CD4-positive, alpha-beta memory T cell (primary cell): ENCODE results near the gene GSTO2. TPM values are rescaled to one million over a fixed set of nuclear protein-coding genes. Genes with fewer than 3 reads are reported as not detected.

Source experiments
- CTCF ChIA-PET: fragments of 350-600 bp; sonication (Branson Sonifier 250); formaldehyde crosslinking; loops from one replicate; lab custom pipeline; 2021; ENCODE audit warnings: inconsistent platforms; ENCODE audit not compliant: partially characterized antibody; lab: Charles Lee
- POLR2A ChIA-PET: fragments of 350-600 bp; sonication (Branson Sonifier 250); formaldehyde crosslinking; loops from one replicate; lab custom pipeline; 2021; ENCODE audit not compliant: partially characterized antibody; lab: Charles Lee
- DNase-seq, 5 donors: peaks; one replicate each; pipeline versions ENCODE4 v3.0.0 to v3.0.0-alpha.2; 2020 to 2022; ENCODE audit warnings: mixed read lengths in 1 of 5
- H3K27ac ChIP-seq: one replicate; pipeline ENCODE4 v1.7.0; 2013; ENCODE audit warnings: low read depth, low read length
- H3K27me3 ChIP-seq: 2 replicates; pipeline ENCODE4 v1.7.0; 2013; ENCODE audit warnings: mild to moderate bottlenecking, low read length, moderate library complexity; ENCODE audit not compliant: insufficient read depth
- H3K36me3 ChIP-seq: 2 replicates; pipeline ENCODE4 v1.7.0; 2013; ENCODE audit warnings: mild to moderate bottlenecking, low read length, moderate library complexity; ENCODE audit not compliant: insufficient read depth
- H3K4me1 ChIP-seq: 2 replicates; pipeline ENCODE4 v1.7.0; 2013; ENCODE audit warnings: mild to moderate bottlenecking, low read length, moderate library complexity; ENCODE audit not compliant: insufficient read depth
- H3K4me3 ChIP-seq, 2 donors: one replicate each; pipeline ENCODE4 v1.7.0; 2013; ENCODE audit warnings: low read length in 2 of 2, mild to moderate bottlenecking in 1 of 2
- H3K9me3 ChIP-seq, 2 donors: one replicate each; pipeline ENCODE4 v1.7.0; 2013; ENCODE audit warnings: low read length in 2 of 2, control low read depth in 1 of 2; ENCODE audit not compliant: control insufficient read depth in 1 of 2
- H3K27ac Mint-ChIP-seq, 7 donors: one replicate each; pipeline ENCODE4 v1.8.0; 2020 to 2021; ENCODE audit warnings: mixed read lengths in 7 of 7, mild to moderate bottlenecking in 6 of 7, inconsistent platforms in 3 of 7, moderate library complexity in 3 of 7
- H3K27me3 Mint-ChIP-seq, 2 donors: one replicate each; pipeline ENCODE4 v1.8.0; 2020 to 2021; ENCODE audit warnings: mixed read lengths in 2 of 2
- H3K36me3 Mint-ChIP-seq, 2 donors: one replicate each; pipeline ENCODE4 v1.8.0; 2020 to 2021; ENCODE audit warnings: mixed read lengths in 2 of 2, inconsistent platforms in 1 of 2, mild to moderate bottlenecking in 1 of 2
- H3K4me1 Mint-ChIP-seq, 4 donors: one replicate each; pipeline ENCODE4 v1.8.0; 2020 to 2021; ENCODE audit warnings: mixed read lengths in 4 of 4, mild to moderate bottlenecking in 1 of 4
- H3K4me3 Mint-ChIP-seq, 8 donors: one replicate each; pipeline ENCODE4 v1.8.0; 2020 to 2021; ENCODE audit warnings: mixed read lengths in 8 of 8, mild to moderate bottlenecking in 7 of 8, moderate library complexity in 6 of 8, inconsistent platforms in 3 of 8
- H3K9me3 Mint-ChIP-seq, 8 donors: one replicate each; pipeline ENCODE4 v1.8.0; 2020 to 2021; ENCODE audit warnings: mixed read lengths in 8 of 8, mild to moderate bottlenecking in 5 of 8, inconsistent platforms in 3 of 8, moderate library complexity in 1 of 8
- intact Hi-C: fragments of 100-400 bp; cut with micrococcal nuclease; formaldehyde crosslinking; loops from one replicate; pipeline ENCODE4 v1.15.1; 2023
- polyA plus RNA-seq, 2 donors: library from polyadenylated mRNA; unstranded; fragments of 300-500 nt; fragmentation: Illumina TruSeq; gene quantifications; one replicate each; pipeline ENCODE4 v1.2.3, GENCODE V29; 2021
- total RNA-seq, 2 experiments: library from RNA; stranded (reverse); gene quantifications; one replicate each; pipeline ENCODE4 v1.2.3, GENCODE V29; 2021

The GSTO2 gene
- total and polyA plus RNA-seq, 4 experiments from 2014 or later: 0.94 to 2.3 (median 1.4) TPM

GRCh38 chr10:104334965-104335650 lies 66.1 kb downstream of the GSTO2 start:
- no peaks in the 10 kb centered on the region for H3K36me3 ChIP-seq
- ChIA-PET POLR2A (interaction anchor here (1.5 to 6.4 kb wide), 3 partner anchors 10 to 65 kb away, joined by 3 to 179 read pairs (median 126); no protein-coding TSS in a partner anchor), CTCF (interaction anchor here (1.0 to 7.1 kb wide), 9 partner anchors 13 to 61 kb away, joined by 4 to 100 read pairs (median 9); partner anchors contain the start of gene CFAP58)
- H3K27ac ChIP-seq: peak overlapping the region; percentile 0
- Mint-ChIP-seq H3K36me3 (peaks cover 0 to 30% of the 10 kb centered on the region in 2 donors), H3K9me3 (no peaks in the 10 kb centered on the region), H3K27me3 (peaks cover 0 to 3% of the 10 kb centered on the region in 2 donors), H3K4me3 (peak overlapping the region in 7 of 8 donors; percentile 52 to 100 (median 74)), H3K27ac (peak overlapping the region; percentile 81 to 98 (median 91)), H3K4me1 (peaks cover 44 to 87% (median 70%) of the 10 kb centered on the region in 4 donors)
- H3K9me3 ChIP-seq: no peaks in the 10 kb centered on the region
- peaks cover 79% of the 10 kb centered on the region for H3K4me1 ChIP-seq
- no peaks in the 10 kb centered on the region for H3K27me3 ChIP-seq
- DNase-seq: no peak
- intact Hi-C loops: no loop called here
- no peak overlapping the region for H3K4me3 ChIP-seq

- H3K27ac Mint-ChIP-seq: peak overlapping the region; percentile 86 to 99 (median 94)
- no peaks in the 10 kb centered on the region for H3K36me3 ChIP-seq
- peak overlapping the region; percentile 83 for H3K27ac ChIP-seq
- intact Hi-C loops: no loop called here
- H3K9me3 Mint-ChIP-seq: no peaks in the 10 kb centered on the region
- H3K36me3 Mint-ChIP-seq: peaks cover 0 to 25% of the 10 kb centered on the region in 2 donors
- CTCF ChIA-PET: interaction anchor here (0.5 to 7.1 kb wide), 12 partner anchors 7 to 984 kb away, joined by 3 to 100 read pairs (median 12); partner anchors contain the start of gene CFAP58
- H3K27me3 Mint-ChIP-seq: peaks cover 0 to 3% of the 10 kb centered on the region in 2 donors
- DNase-seq: no peak
- POLR2A ChIA-PET: interaction anchor here (1.5 to 6.4 kb wide), 7 partner anchors 11 to 82 kb away, joined by 3 to 179 read pairs (median 11); partner anchors contain the start of genes CFAP58 and GSTO1
- no peaks in the 10 kb centered on the region for H3K27me3 ChIP-seq
- no peaks in the 10 kb centered on the region for H3K9me3 ChIP-seq
- peak overlapping the region; percentile 51 to 80 for H3K4me3 ChIP-seq
- peaks cover 35 to 72% (median 53%) of the 10 kb centered on the region in 4 donors for H3K4me1 Mint-ChIP-seq
- peaks cover 60% of the 10 kb centered on the region for H3K4me1 ChIP-seq
- H3K4me3 Mint-ChIP-seq: peak overlapping the region; percentile 96 to 100 (median 99)
Observed at GRCh38 chr10:104336821-104337467, 68.0 kb downstream of the GSTO2 start.

DNA sequence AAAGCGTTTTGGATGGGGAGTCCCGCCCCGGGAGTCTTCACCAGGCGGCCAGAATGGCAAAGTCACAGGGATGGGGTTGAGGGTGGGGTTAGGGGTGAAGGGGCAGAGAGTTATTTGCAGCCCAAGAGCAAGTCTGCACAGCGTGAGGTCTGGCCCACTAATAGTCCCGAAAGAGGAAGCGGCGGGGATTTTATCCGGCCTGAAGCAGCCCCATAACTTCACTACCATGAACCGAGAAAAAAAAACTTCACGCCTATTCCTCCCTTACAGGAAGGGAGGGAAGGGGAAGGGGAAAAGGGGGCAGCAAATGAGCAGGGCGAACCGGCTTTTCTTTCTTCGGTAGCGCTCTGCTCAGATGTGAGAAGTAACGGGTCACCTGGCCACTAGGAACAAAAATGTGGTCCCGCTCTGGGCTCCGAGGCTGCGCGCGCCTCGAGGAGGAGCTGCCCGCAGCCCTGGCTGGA lies 68.6 kb downstream of the GSTO2 start:
- peaks cover 0 to 3% of the 10 kb centered on the region in 2 donors for H3K27me3 Mint-ChIP-seq
- H3K9me3 Mint-ChIP-seq: no peaks in the 10 kb centered on the region
- H3K36me3 ChIP-seq: no peaks in the 10 kb centered on the region
- peaks cover 34 to 68% (median 47%) of the 10 kb centered on the region in 4 donors for H3K4me1 Mint-ChIP-seq
- H3K9me3 ChIP-seq: no peaks in the 10 kb centered on the region
- peak overlapping the region; percentile 96 to 100 (median 99) for H3K4me3 Mint-ChIP-seq
- H3K27ac ChIP-seq: peak overlapping the region; percentile 83
- H3K27ac Mint-ChIP-seq: peak overlapping the region; percentile 86 to 99 (median 94)
- intact Hi-C loops: no loop called here
- peaks cover 0 to 25% of the 10 kb centered on the region in 2 donors for H3K36me3 Mint-ChIP-seq
- CTCF ChIA-PET: interaction anchor here (0.7 to 7.1 kb wide), 13 partner anchors 8 to 83 kb away, joined by 3 to 100 read pairs (median 6); partner anchors contain the start of genes CFAP58 and GSTO1
- H3K4me1 ChIP-seq: peaks cover 54% of the 10 kb centered on the region
- DNase-seq: no peak
- POLR2A ChIA-PET: interaction anchor here (1.3 to 6.4 kb wide), 8 partner anchors 10 to 216 kb away, joined by 3 to 179 read pairs (median 12); partner anchors contain the start of genes CFAP58, GSTO1, GSTO2 and SFR1
- H3K4me3 ChIP-seq: peak overlapping the region; percentile 51 to 80
- H3K27me3 ChIP-seq: no peaks in the 10 kb centered on the region

DNA sequence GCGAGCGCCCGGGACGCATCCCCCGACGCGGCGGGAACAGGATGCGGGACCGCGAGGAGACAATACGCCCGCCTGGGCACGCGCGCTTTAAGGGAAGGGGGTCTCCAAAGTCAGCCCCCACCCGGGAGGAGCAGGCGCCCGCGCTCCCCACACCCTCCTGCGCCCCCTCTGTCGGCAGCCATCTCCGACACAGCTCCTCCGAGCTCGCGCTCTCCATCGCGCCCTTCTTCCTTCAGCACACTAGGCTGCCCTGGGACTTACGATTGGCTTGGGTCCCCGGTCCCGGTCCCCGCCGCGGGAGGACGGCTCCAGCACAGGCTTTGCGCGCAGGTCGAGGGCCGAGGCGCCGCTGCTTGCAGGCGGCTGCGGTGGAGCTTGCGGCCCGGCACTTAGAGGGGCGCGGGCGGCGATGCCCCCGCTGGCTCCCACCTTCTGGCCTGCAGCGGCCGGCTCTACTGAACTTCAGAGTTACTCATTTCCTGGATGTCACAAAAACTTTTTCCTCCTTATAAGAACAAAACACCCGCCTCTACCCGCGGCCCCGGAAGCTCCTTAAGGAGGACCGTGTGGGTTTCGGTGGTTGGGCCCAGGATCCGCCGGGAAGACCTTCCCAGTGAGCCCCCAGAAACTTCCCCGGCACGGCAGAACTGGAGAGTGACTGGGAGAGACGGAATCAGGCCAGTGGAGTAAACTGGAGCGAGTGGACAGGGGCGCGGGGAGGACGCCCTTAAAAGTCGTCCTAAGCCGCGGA lies 69.2 kb downstream of the GSTO2 start, which contains the start of gene ITPRIP:
TSS of gene ITPRIP (minus strand) at position 481 of the 751 bp plus-strand sequence. CDS start 22,414 bp downstream, outside the sequence.
- POLR2A ChIA-PET: interaction anchor here (0.9 to 6.4 kb wide), 12 partner anchors 9 to 216 kb away, joined by 3 to 179 read pairs (median 6); partner anchors contain the start of genes CFAP58, GSTO1, GSTO2 and SFR1
- H3K4me3 ChIP-seq: peak within 1 kb of the TSS; percentile 51 to 80
- peaks cover 28 to 62% (median 42%) of the 10 kb centered on the region in 4 donors for H3K4me1 Mint-ChIP-seq

DNA sequence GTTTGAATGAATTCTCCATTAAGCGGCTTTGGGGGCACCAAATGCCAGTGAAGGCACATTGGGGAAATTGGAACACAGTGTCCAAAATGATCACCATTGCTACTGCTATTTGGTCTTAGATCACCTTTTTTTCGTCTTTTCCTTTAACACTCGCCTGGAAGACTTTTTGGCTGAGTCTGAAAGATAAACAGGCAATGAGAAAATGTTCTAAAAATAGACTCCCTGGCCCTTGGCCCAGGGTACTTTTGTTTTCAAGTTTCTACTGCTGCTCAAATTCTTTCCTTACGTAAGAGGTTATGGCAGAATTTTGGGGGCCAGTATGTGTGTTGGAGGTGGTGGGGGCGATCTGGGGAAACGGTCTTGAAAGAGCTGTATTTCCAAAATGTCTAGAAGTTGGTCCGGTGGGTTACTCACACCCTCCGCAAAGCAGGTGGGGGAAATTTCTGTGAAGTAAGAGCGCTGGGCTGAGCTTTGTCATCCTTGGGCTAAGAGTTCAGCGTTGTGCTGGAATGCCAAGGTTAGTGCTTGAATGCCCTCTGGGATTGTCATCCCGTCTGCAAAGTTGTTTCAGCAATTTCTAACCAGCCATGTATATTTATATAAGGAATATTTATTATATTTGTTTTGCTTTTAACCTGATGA lies 70.6 kb downstream of the GSTO2 start:
- Histone ChIP-seq H3K4me1 (peaks cover 34% of the 10 kb centered on the region), H3K4me3 (peak overlapping the region; percentile 51 to 80), H3K9me3 (no peaks in the 10 kb centered on the region), H3K27me3 (no peaks in the 10 kb centered on the region), H3K36me3 (no peaks in the 10 kb centered on the region), H3K27ac (no peak overlapping the region)
- POLR2A ChIA-PET: interaction anchor here (1.2 to 6.4 kb wide), 6 partner anchors 7 to 70 kb away, joined by 4 to 179 read pairs (median 28); partner anchors contain the start of genes CFAP58 and GSTO2
- Mint-ChIP-seq H3K27me3 (peaks cover 0 to 3% of the 10 kb centered on the region in 2 donors), H3K9me3 (no peaks in the 10 kb centered on the region), H3K4me3 (peak overlapping the region; percentile 96 to 100 (median 99)), H3K4me1 (peaks cover 22 to 48% (median 30%) of the 10 kb centered on the region in 4 donors), H3K36me3 (peaks cover 0 to 15% of the 10 kb centered on the region in 2 donors), H3K27ac (peak overlapping the region in 6 of 7 donors; percentile 36 to 99 (median 98))
- no peak for DNase-seq
- intact Hi-C loops: loop anchor here (2.0 kb wide), 2 partner anchors 17 to 71 kb away; partner anchors contain the start of gene GSTO2
- CTCF ChIA-PET: interaction anchor here (0.7 to 7.1 kb wide), 8 partner anchors 7 to 47 kb away, joined by 3 to 100 read pairs (median 16); partner anchors contain the start of gene CFAP58

More for the DNA sequence above, 69.2 kb downstream of the GSTO2 start, which contains the start of gene ITPRIP:
- Mint-ChIP-seq H3K27ac (peak within 1 kb of the TSS; percentile 97 to 100 (median 99)), H3K4me3 (peak within 1 kb of the TSS; percentile 96 to 100 (median 99)), H3K9me3 (no peaks in the 10 kb centered on the region), H3K27me3 (peaks cover 0 to 3% of the 10 kb centered on the region in 2 donors), H3K36me3 (peaks cover 0 to 20% of the 10 kb centered on the region in 2 donors)
- Histone ChIP-seq H3K9me3 (no peaks in the 10 kb centered on the region), H3K27me3 (no peaks in the 10 kb centered on the region), H3K36me3 (no peaks in the 10 kb centered on the region), H3K4me1 (peaks cover 48% of the 10 kb centered on the region), H3K27ac (peak within 1 kb of the TSS; percentile 83)
- CTCF ChIA-PET: interaction anchor here (0.7 to 7.1 kb wide), 17 partner anchors 9 to 83 kb away, joined by 3 to 100 read pairs (median 5); partner anchors contain the start of genes CFAP58 and GSTO1
- intact Hi-C loops: loop anchor here (1.0 to 2.0 kb wide), 7 partner anchors 9 to 106 kb away; partner anchors contain the start of genes CFAP43, CFAP58 and GSTO2
- peak; percentile 81 to 88 (median 85) for DNase-seq
